NCI-H2029 (cell line): ENCODE data around the gene WDR89.
"Not testable (repeated sequence)": the region's sequence is repeated elsewhere in the genome, so short reads cannot be mapped to it uniquely, and the experiment has no call there.

Experiments used
- DNase-seq: peaks from one replicate; lab custom pipeline; 2025; lab: John Stamatoyannopoulos, UW

WDR89 gene

DNA sequence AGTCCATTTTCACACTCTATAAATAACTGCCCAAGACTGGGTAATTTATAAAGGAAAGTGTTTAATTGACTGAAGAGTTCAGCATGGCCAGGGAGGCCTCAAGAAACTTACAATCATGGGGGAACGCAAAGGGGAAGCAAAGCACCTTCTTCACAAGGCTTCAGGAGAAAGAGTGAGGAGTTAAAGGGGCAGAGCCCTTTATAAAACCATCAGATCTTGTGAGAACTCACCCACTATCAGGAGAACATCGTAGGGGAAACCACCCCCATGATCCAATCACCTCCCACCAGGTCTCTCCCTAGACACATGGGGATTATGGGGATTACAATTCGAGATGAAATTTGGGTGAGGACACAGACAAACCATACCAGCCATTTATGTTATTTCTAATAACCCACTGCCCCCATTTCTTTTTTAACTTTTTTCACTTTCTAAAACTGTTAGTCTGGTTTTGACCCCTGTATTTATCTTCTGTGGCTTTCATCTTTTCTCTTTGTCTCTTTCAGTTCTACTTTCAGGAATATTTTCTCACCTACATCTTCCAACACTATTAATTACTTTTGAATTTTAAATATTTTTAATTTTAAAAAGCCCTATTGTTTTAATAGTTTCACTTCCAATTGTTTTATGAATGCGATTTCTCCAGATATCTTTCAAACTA lies 44.5 kb downstream of the WDR89 start:
- no peak for DNase-seq

DNA sequence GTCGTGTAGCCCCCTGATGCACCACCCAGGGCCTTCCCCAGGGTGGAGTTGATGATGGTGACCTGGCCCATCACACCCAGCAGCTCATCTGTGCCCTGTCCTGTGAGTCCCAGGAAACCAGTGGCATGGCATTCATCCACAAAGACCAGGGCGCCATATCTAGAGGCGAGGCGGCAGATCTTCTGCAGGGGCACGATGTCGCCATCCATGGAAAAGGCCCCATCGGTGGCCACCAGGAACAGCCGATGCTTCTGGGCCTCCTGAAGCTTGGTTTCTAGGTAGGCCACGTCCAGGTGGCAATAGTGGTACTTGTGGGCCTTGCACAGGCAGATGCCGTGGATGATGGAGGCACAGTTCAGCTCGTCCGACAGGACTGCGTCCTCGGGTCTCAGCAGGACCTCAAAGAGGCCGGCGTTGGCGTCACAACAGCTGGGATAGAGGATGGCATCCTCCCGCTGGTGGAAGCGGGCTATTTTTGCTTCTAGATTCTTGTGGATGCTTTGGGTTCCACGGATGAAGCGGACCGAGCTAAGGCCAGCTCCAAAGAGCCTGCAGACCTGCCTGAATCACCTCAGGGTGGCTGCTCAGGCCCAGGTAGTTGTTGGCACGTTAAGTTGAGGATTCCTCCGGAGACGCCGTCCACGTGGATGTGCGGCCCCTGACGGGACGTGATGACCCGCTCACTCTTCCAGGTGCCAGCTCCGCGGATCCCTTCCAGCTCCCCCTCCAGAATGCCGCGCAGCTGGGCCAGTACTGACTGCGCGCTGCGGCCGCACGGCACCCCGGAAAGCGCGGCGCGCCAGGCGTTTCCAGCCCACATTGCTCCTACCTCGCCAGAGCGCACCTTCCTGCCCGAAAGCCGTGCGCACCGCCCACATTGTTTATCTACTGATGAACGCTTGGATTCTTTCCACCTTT lies 47.0 kb downstream of the WDR89 start:
- DNase-seq = no peak

DNA sequence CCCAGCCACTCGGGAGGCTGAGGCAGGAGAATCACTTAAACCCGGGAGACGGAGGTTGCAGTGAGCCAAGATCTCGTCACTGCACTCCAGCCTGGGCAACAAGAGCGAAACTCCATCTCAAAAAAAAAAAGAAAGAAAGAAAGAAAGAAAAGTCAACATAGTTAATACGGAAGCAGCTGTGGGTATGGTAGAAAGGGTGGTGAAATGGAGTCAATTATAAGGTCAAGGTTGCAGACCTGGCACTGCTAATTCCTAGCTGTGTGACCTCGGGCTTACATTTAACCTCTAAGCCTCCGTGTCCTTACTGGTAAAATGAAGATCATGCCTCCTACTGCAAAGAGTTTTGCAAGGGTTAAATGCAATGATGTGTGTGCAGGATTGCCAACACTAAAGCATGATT lies 58.6 kb downstream of the WDR89 start:
- not testable (repeated sequence) for DNase-seq

DNA sequence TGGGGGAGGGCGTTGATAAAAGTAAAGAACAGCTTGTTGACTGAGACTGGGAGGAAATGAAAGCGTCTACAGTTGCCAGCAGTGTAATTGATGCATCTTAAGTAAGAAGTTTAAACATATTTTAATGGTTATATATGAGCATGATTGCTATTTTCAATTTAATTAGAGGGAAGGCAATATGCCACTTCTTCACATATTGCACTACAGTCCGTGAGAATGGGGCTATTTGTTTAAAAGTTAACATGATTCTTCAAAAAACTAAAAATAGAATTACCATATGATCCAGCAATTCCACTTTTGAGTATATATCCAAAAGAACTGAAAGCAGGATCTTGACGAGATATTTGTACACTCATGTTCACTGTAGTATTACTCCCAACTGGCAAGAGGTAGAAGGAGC lies 60.2 kb downstream of the WDR89 start:
- no peak for DNase-seq

DNA sequence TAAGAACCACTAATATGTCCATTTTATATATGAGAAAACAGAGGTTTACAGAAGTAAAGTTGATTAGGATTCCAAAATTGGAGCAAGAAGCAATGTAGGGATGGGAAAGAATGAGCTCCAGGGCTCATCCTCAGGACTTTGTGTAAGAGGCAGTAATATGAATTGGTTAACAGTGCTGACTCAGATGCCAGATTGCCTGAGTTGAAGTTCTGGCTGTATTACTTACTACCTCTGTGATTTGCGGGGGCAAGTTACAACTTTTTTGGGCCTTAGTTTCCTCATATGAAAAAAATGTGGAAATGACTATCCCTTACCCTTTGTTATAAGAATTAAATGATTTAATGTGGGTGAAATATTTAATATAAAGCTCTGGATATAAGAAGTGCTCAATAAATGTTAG lies 63.4 kb downstream of the WDR89 start:
- DNase-seq = no peak

DNA sequence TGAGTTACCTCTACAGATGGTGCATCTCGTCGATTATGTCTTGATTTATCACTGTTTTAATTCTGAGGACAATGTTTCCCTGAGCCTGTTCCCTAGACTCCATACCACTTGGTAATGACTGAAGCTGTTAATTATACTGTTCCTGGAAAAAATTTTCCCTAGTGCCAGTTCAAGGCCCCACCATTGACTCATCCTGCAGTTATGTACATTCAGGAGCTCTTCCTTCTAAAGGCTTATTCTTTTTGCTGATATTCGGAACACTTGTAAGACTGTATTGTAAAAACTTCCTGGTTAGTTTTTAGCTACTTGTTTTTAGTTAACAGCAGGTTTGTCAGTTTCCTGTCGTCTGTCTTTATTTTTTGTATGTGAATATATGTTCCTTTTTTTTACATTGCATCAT lies 68.1 kb downstream of the WDR89 start:
- DNase-seq = no peak

DNA sequence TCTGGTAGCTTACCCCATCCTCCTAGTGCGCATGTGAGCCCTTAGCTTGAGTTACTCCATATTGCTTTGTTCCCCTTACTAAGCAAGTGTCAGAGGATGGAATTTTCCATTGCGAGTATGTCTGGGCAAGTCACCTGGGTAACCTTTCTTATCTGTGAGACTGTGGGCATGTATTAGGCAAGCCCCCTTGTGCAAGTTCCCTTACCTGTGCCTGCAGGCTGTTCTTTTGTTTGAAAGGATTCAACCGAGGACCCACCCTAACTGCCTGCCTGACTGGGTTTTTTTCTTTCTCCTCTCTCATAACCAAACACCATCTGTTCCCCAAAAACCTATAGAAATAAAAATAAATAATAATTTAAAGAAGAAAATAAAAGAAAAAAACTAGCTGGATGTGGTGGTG lies 76.2 kb downstream of the WDR89 start:
- no peak for DNase-seq

DNA sequence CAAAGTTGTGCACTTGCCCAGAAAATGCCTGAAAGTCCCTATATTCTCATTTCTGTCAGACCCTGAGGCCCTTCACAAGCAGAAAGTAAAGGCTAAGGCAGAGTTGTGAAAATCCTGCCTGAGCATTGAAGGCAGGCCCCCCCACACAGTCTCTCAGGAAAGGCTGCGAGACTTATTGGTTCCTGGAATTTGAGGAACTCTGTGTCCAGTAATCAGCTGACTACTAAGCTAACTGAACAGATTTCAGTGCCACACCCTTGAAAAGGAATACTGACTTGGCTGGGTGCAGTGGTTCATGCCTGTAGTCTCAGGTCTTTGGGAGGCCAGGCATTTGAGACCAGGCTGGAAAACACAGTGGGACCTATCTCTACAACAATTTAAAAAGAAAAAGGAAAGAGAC lies 77.4 kb downstream of the WDR89 start:
- no peak for DNase-seq

DNA sequence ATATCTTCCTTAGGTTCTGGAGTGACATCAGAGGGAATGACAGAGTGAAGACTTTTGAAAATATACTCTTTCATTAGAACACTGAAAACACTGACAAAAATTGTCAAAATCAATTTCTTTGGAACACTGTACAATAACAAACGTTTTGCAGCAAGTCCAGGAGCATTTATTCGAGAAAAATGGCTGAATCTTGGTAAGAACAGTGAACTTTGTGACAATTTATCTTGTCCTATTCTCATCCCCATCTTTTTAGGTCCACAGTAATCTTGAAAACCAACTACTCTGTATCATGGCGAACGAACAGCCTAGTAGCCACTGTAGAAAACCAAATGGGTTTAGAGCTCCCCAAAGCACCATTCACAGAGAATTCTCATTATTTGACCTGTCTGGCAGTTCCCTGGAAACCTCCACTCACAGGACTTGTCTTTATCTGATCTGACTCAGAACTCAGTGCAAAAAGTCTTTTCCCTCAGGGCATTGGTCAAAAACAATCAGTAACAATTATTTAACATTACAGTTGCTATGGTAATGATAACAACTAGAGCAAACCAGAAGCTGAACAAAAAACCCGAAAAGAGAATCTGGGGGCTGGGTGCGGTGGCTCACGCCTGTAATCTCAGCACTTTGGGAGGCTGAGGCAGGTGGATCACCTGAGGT lies 78.2 kb downstream of the WDR89 start:
- DNase-seq = no peak

DNA sequence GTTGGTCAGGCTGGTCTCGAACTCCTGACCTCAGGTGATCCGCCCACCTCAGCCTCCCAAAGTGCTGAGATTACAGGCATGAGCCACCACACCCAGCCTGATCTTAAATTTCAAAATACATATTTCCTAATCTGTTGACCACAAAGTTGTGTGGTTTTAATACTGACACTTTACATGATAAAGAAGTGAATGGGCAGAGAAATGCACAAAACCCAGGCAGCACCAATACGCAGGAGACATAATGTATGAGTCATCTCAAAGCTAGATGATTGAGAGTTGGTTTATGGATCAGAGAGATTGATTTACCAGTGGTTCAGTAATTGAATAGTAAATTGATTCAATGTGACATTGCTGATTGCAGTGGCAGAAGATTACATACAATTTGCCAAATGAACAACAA lies 79.3 kb downstream of the WDR89 start:
- no peak for DNase-seq

DNA sequence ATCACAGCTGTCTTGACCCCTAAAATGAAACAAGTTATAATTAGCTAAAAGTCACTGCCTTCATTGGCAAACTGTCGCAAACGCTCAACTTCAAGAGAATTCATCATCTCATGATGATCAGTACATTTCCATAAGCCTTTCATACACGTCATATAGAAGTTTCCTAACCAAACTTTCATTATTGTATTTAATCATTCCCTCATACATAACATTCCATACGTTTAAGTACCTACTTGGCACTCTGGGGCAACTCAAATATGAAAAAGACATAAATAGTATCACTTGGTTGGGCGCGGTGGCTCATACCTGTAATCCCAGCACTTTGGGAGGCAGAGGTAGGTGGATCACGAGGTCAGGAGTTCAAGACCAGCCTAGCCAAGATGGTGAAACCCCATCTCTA lies 86.1 kb downstream of the WDR89 start:
- no peak for DNase-seq

DNA sequence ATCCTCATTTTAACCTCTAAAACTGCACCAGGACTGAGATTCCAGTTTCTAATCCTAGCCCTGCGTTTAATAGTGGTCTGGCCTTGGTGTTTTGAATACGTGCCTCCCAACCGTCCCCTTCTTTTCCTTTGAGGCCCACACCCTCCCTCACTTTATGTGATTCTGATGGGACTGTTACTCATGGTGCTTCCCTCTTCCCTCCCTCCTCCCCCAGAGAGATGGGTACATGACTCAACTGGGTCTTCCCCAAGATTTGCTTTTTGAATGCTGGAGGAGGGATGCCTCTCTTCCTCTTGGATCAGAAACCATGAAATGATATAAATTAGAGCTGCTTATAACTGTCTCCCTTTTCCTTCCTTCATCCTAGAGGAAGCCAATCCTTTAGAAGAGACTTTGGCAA lies 90.3 kb downstream of the WDR89 start:
- no peak for DNase-seq

DNA sequence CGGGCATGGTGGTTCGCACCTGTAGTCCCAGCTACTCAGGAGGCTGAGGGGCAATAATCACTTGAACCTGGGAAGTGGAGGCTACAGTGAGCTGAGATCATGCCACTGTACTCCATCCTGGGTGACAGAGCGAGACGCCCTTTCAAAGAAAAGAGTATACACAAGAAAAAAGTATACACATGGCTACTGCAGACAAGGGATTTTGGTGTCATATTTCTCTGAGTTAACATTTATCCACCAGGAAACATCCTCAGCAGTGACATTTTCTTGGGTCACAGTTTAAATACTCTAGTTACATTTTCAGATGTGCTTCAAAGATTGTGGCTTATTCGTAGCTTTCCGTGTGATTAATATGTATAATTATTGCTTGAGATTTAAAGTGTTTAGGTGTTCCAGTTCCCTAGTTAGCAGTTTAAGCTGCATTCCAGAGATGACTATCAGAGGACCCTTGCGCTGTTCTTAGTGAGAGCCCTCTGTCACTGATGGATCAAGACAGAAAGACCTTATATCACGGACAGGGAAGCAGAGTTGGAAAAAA lies 93.8 kb downstream of the WDR89 start:
- DNase-seq = no peak
